Activated CD4-positive, alpha-beta memory T cell treated with anti-CD3 and anti-CD28 coated beads, Interleukin-2, amount 10 ng/mL, durations not matched to agents 7 days and 5 days (primary cell): ENCODE data around the gene TREML1. TPM values are rescaled to one million over a fixed set of nuclear protein-coding genes. Genes with fewer than 3 reads are reported as not detected.

Experiments
- CTCF ChIA-PET: fragments of 350-600 bp; sonication (Branson Sonifier 250); formaldehyde crosslinking; loops from one replicate; lab custom pipeline; 2021; ENCODE audit warnings: antibody characterized with exemption, inconsistent platforms; lab: Charles Lee
- POLR2A ChIA-PET: fragments of 350-600 bp; sonication (Branson Sonifier 250); formaldehyde crosslinking; loops from one replicate; lab custom pipeline; 2021; ENCODE audit warnings: antibody characterized with exemption; lab: Charles Lee
- DNase-seq: peaks from one replicate; pipeline ENCODE4 v3.0.0-alpha.2; 2020
- H3K27ac Mint-ChIP-seq: one replicate; pipeline ENCODE4 v1.8.0; 2021; ENCODE audit warnings: mild to moderate bottlenecking, mixed read lengths
- H3K27me3 Mint-ChIP-seq: one replicate; pipeline ENCODE4 v1.8.0; 2021; ENCODE audit warnings: mixed read lengths
- H3K36me3 Mint-ChIP-seq: one replicate; pipeline ENCODE4 v1.8.0; 2021; ENCODE audit warnings: low read depth, mixed read lengths
- H3K4me1 Mint-ChIP-seq: one replicate; pipeline ENCODE4 v1.8.0; 2021; ENCODE audit warnings: mixed read lengths
- H3K4me3 Mint-ChIP-seq: one replicate; pipeline ENCODE4 v1.8.0; 2021; ENCODE audit warnings: mild to moderate bottlenecking, mixed read lengths
- H3K9me3 Mint-ChIP-seq: one replicate; pipeline ENCODE4 v1.8.0; 2021; ENCODE audit warnings: mixed read lengths
- total RNA-seq, 2 experiments: library from RNA; stranded (reverse); gene quantifications; one replicate each; pipeline ENCODE4 v1.2.3, GENCODE V29; 2021

The TREML1 gene
- total RNA-seq, 2 experiments from 2014 or later = not detected

- no peaks in the 10 kb centered on the region for H3K4me1 Mint-ChIP-seq
- POLR2A ChIA-PET = no interaction called here
- no peak overlapping the region for H3K27ac Mint-ChIP-seq
- H3K9me3 Mint-ChIP-seq = no peaks in the 10 kb centered on the region
- DNase-seq = no peak
- peaks cover 10% of the 10 kb centered on the region for H3K27me3 Mint-ChIP-seq
- CTCF ChIA-PET = no interaction called here
- H3K4me3 Mint-ChIP-seq = no peak overlapping the region
- H3K36me3 Mint-ChIP-seq = no peaks in the 10 kb centered on the region
Observed at GRCh38 chr6:41157323-41157722, 3.2 kb upstream of the TREML1 start.

DNA sequence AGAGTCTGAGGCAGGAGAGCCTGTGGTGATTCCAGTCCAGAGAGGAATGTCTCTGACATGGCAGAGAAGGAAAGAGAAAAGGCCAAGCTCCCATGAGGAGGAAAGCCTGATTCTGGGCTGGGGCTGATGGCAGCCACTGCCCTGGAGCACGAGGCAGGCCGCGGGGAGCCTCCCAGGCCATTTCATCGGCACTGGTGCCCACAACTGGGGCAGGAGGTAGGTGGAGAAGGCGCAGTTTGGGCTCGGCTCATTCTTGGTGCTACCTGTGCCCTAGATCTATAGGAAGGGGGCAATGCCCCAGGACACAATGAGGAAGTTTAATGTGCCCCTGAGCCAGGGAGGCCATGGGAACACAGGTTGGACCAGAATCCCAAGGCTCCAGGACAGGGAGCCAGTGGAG is 2.6 kb upstream of the TREML1 start:
- no peak overlapping the region for H3K4me3 Mint-ChIP-seq
- H3K9me3 Mint-ChIP-seq = no peaks in the 10 kb centered on the region
- H3K27me3 Mint-ChIP-seq = peaks cover 10% of the 10 kb centered on the region
- H3K4me1 Mint-ChIP-seq = no peaks in the 10 kb centered on the region
- H3K27ac Mint-ChIP-seq = no peak overlapping the region
- DNase-seq = no peak
- ChIA-PET POLR2A (no interaction called here), CTCF (no interaction called here)
- no peaks in the 10 kb centered on the region for H3K36me3 Mint-ChIP-seq

- CTCF ChIA-PET = no interaction called here
- Mint-ChIP-seq H3K4me1 (no peaks in the 10 kb centered on the region), H3K27ac (no peak overlapping the region), H3K27me3 (peaks cover 10% of the 10 kb centered on the region), H3K4me3 (no peak overlapping the region), H3K36me3 (no peaks in the 10 kb centered on the region), H3K9me3 (no peaks in the 10 kb centered on the region)
- POLR2A ChIA-PET = no interaction called here
- no peak for DNase-seq
Observed at GRCh38 chr6:41156001-41156400, 1.9 kb upstream of the TREML1 start.

GRCh38 chr6:41155132-41155805 is 1.1 kb upstream of the TREML1 start:
- H3K27me3 Mint-ChIP-seq = peaks cover 10% of the 10 kb centered on the region
- DNase-seq = no peak
- ChIA-PET CTCF (no interaction called here), POLR2A (no interaction called here)
- H3K4me3 Mint-ChIP-seq = no peak overlapping the region
- H3K36me3 Mint-ChIP-seq = no peaks in the 10 kb centered on the region
- no peaks in the 10 kb centered on the region for H3K9me3 Mint-ChIP-seq
- no peaks in the 10 kb centered on the region for H3K4me1 Mint-ChIP-seq
- H3K27ac Mint-ChIP-seq = no peak overlapping the region

DNA sequence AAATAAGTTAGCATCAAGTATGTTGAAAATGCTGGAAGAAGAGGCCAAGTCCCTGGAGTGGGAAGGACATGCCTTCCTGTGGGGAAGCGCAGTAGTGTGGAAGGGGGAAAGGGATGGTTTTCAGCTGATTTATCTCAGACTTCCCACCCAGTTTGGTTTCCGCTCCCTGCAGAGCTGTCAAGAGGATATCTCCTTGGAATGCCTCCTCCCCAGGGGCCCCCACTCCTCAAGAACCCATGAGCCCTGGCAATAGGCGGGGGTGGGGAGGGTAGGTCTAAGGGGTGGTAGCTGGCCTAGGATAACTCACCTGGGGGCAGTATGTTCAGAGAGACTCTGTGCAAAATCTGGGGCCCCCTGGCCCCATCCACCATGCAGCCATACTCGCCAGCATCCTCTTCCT is 696 bp downstream of the TREML1 start:
- H3K4me1 Mint-ChIP-seq = peaks cover 5% of the 10 kb centered on the region
- POLR2A ChIA-PET = no interaction called here
- DNase-seq = no peak
- H3K9me3 Mint-ChIP-seq = no peaks in the 10 kb centered on the region
- H3K36me3 Mint-ChIP-seq = no peaks in the 10 kb centered on the region
- no peak overlapping the region for H3K27ac Mint-ChIP-seq
- peaks cover 10% of the 10 kb centered on the region for H3K27me3 Mint-ChIP-seq
- CTCF ChIA-PET = interaction anchor here (1.5 kb wide), 1 partner anchor 29 kb away, joined by 6 read pairs; no protein-coding TSS in a partner anchor
- no peak overlapping the region for H3K4me3 Mint-ChIP-seq

DNA sequence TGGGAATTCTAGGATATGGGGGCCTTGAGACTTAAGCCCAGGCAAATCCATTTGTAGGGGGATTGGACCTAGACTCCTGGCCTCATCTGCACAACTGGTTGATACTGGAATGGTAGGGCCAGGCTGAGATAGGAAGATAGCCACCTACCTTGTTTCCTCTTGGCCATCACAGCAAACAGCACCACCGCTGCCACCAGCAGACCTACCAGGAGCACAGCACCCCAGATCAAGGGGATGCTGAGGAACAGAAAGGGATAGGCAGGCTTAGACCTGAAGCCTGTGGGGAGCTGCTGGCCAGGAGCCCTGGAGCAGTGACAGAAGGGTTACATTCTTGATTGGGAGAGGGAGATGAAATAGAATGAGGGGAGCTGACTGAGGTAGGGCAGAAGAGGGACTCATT is 3.5 kb downstream of the TREML1 start:
- H3K36me3 Mint-ChIP-seq = no peaks in the 10 kb centered on the region
- peaks cover 6% of the 10 kb centered on the region for H3K27me3 Mint-ChIP-seq
- ChIA-PET CTCF (no interaction called here), POLR2A (interaction anchor here (1.3 kb wide), 1 partner anchor 10 kb away, joined by 3 read pairs; no protein-coding TSS in a partner anchor)
- no peaks in the 10 kb centered on the region for H3K9me3 Mint-ChIP-seq
- no peak overlapping the region for H3K4me3 Mint-ChIP-seq
- peaks cover 24% of the 10 kb centered on the region for H3K4me1 Mint-ChIP-seq
- no peak overlapping the region for H3K27ac Mint-ChIP-seq
- no peak for DNase-seq

- ChIA-PET POLR2A (no interaction called here), CTCF (interaction anchor here (1.1 kb wide), 1 partner anchor 19 kb away, joined by 3 read pairs; no protein-coding TSS in a partner anchor)
- Mint-ChIP-seq H3K9me3 (no peaks in the 10 kb centered on the region), H3K36me3 (peaks cover 6% of the 10 kb centered on the region), H3K4me3 (peak overlapping the region; percentile 6), H3K4me1 (peaks cover 24% of the 10 kb centered on the region), H3K27ac (peak overlapping the region; percentile 16), H3K27me3 (no peaks in the 10 kb centered on the region)
- no peak for DNase-seq
Observed at GRCh38 chr6:41147917-41148316, 6.2 kb downstream of the TREML1 start.

- POLR2A ChIA-PET = no interaction called here
- no peak overlapping the region for H3K4me3 Mint-ChIP-seq
- H3K36me3 Mint-ChIP-seq = no peaks in the 10 kb centered on the region
- H3K27me3 Mint-ChIP-seq = no peaks in the 10 kb centered on the region
- H3K27ac Mint-ChIP-seq = no peak overlapping the region
- CTCF ChIA-PET = no interaction called here
- H3K4me1 Mint-ChIP-seq = no peaks in the 10 kb centered on the region
- no peak for DNase-seq
- no peaks in the 10 kb centered on the region for H3K9me3 Mint-ChIP-seq
Observed at GRCh38 chr6:41136911-41137310, 17.2 kb downstream of the TREML1 start.

DNA sequence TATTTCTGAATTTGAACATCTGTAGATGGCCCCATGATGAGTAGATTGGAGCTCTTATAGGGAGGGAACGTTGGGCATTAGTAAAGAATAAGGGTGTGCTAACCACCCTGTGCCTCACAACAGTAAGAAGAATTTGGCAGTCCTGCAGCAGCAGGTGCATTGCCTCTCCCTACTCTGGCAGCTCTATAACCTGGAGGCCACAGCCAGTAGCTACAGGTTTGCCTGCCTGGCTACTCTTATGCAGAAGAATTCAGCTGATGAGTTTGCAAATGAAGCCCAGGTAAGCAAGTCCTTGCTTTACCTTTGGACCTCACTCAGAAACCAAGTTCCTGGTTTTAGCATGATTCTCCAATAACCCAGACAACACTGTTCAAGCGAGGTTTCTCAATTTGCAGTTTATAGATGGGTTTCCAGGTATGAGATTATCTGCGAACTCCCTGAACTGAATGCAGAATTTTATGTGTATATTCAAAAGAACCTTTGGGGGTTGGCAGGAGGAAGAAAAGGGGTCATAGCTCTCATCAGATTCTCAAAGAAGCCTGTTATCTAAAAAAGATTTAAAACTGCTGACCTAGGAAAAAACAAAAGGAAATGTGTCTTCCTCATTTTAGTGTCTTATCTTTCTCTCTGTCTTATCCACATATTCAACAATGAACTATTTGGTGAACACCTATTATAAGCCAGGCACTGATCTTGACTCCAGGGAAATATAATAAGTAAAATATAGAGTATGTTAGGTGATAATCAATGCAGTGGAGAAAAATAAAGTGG is 18.9 kb downstream of the TREML1 start:
- no peak overlapping the region for H3K4me3 Mint-ChIP-seq
- H3K4me1 Mint-ChIP-seq = no peaks in the 10 kb centered on the region
- ChIA-PET CTCF (no interaction called here), POLR2A (no interaction called here)
- H3K36me3 Mint-ChIP-seq = no peaks in the 10 kb centered on the region
- DNase-seq = no peak
- H3K9me3 Mint-ChIP-seq = no peaks in the 10 kb centered on the region
- no peaks in the 10 kb centered on the region for H3K27me3 Mint-ChIP-seq
- no peak overlapping the region for H3K27ac Mint-ChIP-seq

GRCh38 chr6:41132254-41132653 is 21.9 kb downstream of the TREML1 start:
- CTCF ChIA-PET = no interaction called here
- Mint-ChIP-seq H3K4me1 (no peaks in the 10 kb centered on the region), H3K36me3 (peaks cover 3% of the 10 kb centered on the region), H3K9me3 (no peaks in the 10 kb centered on the region), H3K27me3 (no peaks in the 10 kb centered on the region), H3K4me3 (no peak overlapping the region), H3K27ac (no peak overlapping the region)
- DNase-seq = no peak
- POLR2A ChIA-PET = no interaction called here

- H3K4me1 Mint-ChIP-seq = no peaks in the 10 kb centered on the region
- H3K4me3 Mint-ChIP-seq = no peak overlapping the region
- no peaks in the 10 kb centered on the region for H3K27me3 Mint-ChIP-seq
- no peak for DNase-seq
- POLR2A ChIA-PET = no interaction called here
- H3K9me3 Mint-ChIP-seq = no peaks in the 10 kb centered on the region
- H3K27ac Mint-ChIP-seq = no peak overlapping the region
- CTCF ChIA-PET = interaction anchor here (1.2 to 1.6 kb wide), 2 partner anchors 57 to 195 kb away, joined by 3 to 4 read pairs; no protein-coding TSS in a partner anchor
- peaks cover 7% of the 10 kb centered on the region for H3K36me3 Mint-ChIP-seq
Observed at GRCh38 chr6:41125282-41125681, 28.9 kb downstream of the TREML1 start.

DNA sequence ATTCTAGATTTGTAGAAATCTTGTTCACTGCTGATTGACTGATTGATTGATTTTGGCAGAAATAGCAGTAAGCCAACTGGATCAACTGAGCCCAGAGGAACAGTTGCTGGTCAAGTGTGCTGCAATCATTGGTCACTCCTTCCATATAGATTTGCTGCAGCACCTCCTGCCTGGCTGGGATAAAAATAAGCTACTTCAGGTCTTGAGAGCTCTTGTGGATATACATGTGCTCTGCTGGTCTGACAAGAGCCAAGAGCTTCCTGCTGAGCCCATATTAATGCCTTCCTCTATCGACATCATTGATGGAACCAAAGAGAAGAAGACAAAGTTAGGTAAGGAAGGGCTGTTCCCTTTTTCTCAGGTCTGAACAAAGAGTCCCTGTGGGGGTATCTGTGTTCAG is 31.2 kb downstream of the TREML1 start:
- Mint-ChIP-seq H3K4me1 (no peaks in the 10 kb centered on the region), H3K9me3 (no peaks in the 10 kb centered on the region)

GRCh38 chr6:41122373-41122772 is 31.8 kb downstream of the TREML1 start:
- H3K9me3 Mint-ChIP-seq = no peaks in the 10 kb centered on the region
- H3K4me3 Mint-ChIP-seq = no peak overlapping the region
- H3K27ac Mint-ChIP-seq = no peak overlapping the region

More for the DNA sequence above, 31.2 kb downstream of the TREML1 start:
- no peak overlapping the region for H3K4me3 Mint-ChIP-seq
- no peak for DNase-seq
- H3K27ac Mint-ChIP-seq = no peak overlapping the region
- POLR2A ChIA-PET = no interaction called here
- H3K36me3 Mint-ChIP-seq = peaks cover 7% of the 10 kb centered on the region
- H3K27me3 Mint-ChIP-seq = no peaks in the 10 kb centered on the region
- CTCF ChIA-PET = interaction anchor here (0.9 kb wide), 1 partner anchor 156 kb away, joined by 3 read pairs; no protein-coding TSS in a partner anchor

More at GRCh38 chr6:41122373-41122772, 31.8 kb downstream of the TREML1 start:
- peaks cover 5% of the 10 kb centered on the region for H3K36me3 Mint-ChIP-seq
- no peaks in the 10 kb centered on the region for H3K4me1 Mint-ChIP-seq
- no peaks in the 10 kb centered on the region for H3K27me3 Mint-ChIP-seq
- CTCF ChIA-PET = interaction anchor here (0.9 kb wide), 1 partner anchor 156 kb away, joined by 3 read pairs; no protein-coding TSS in a partner anchor
- POLR2A ChIA-PET = no interaction called here
- DNase-seq = no peak
